ENCODE data around the gene SRRM2. TPM values are rescaled to one million over a fixed set of nuclear protein-coding genes. Genes with fewer than 3 reads are reported as not detected.

SRRM2 gene
- total RNA-seq, 1 donor from 2014 or later = 409 TPM

DNA sequence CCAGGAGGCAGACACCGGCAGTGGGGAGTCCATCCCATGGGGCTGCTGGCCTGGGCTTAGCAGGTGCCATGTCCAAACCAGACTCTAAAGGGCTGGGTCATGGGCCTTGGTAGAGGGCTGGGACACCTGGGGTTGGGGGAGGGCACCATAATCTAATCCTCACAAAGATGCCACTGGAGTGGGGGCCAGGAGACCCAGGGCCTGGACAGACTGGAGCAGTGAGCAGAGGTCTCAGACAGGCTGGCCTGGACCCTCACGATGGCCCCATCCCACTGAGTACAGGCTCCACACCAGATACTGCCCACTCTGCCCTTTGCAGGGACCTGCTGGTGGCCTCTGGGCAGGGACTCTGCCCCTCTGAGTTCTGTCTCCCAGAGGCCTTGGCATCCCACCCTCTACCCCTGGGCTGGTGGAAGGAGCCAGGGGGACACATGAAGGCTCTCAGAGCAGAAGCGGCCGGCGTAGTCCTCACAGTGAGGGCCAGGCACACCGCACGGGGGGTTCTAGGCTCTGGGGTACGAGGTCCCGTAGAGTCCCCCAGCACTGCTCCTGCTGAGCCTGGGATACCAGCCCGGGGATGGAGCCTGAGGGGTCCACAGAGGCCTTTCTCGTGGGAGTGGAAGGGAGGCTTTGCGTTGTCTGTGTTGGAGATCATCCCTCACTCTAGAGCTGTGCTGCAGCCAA is 10.0 kb upstream of the SRRM2 start:
- no peak overlapping the region for H3K27ac ChIP-seq (ENCODE audit: low read depth, low read length)
- H3K27me3 Mint-ChIP-seq (ENCODE audit: low read depth, unreplicated experiment) = peaks cover 10% of the 10 kb centered on the region
- no peak overlapping the region for H3K4me3 ChIP-seq (ENCODE audit: insufficient read depth, low read depth, low read length)
- H3K4me1 ChIP-seq (ENCODE audit: insufficient read depth, low read length) = no peaks in the 10 kb centered on the region
- no peak overlapping the region for H2AFZ ChIP-seq (ENCODE audit: low read depth, low read length)
- no peak overlapping the region for H3K4me3 Mint-ChIP-seq (ENCODE audit: unreplicated experiment)
- no peak overlapping the region for H3K4me2 ChIP-seq (ENCODE audit: low read length)
- no peaks in the 10 kb centered on the region for H4K20me1 ChIP-seq (ENCODE audit: insufficient read depth, low read length)
- no peak overlapping the region for H3K27ac Mint-ChIP-seq (ENCODE audit: unreplicated experiment)
- DNase-seq (ENCODE audit: low read depth) (no peak), FAIRE-seq (no peak)
- no peaks in the 10 kb centered on the region for H3K27me3 ChIP-seq (ENCODE audit: insufficient read depth, low read length)
- no peaks in the 10 kb centered on the region for H3K36me3 ChIP-seq (ENCODE audit: insufficient read depth, low read length)
- H3K36me3 Mint-ChIP-seq (ENCODE audit: low read depth, unreplicated experiment) = peaks cover 12% of the 10 kb centered on the region
- no peak for TF ChIP-seq CTCF (IDR thresholded peaks at IDR 0.05; ENCODE audit: insufficient read depth, low read depth, low read length)
- TF ChIP-seq EZH2 (IDR thresholded peaks at IDR 0.05; ENCODE audit: insufficient read depth, low read length) = no peak
- H3K9me3 ChIP-seq (ENCODE audit: insufficient read depth, low read depth, low read length) = no peaks in the 10 kb centered on the region
- H3K9ac ChIP-seq (ENCODE audit: low read length) = no peak overlapping the region
- no peaks in the 10 kb centered on the region for H3K4me1 Mint-ChIP-seq (ENCODE audit: low read depth, unreplicated experiment)
- no peaks in the 10 kb centered on the region for H3K9me3 Mint-ChIP-seq (ENCODE audit: unreplicated experiment)
- no peaks in the 10 kb centered on the region for H3K79me2 ChIP-seq (ENCODE audit: insufficient read depth, low read length)

- Mint-ChIP-seq H3K36me3 (ENCODE audit: low read depth, unreplicated experiment) (peaks cover 12% of the 10 kb centered on the region), H3K27ac (ENCODE audit: unreplicated experiment) (no peak overlapping the region), H3K9me3 (ENCODE audit: unreplicated experiment) (no peaks in the 10 kb centered on the region), H3K4me3 (ENCODE audit: unreplicated experiment) (no peak overlapping the region), H3K4me1 (ENCODE audit: low read depth, unreplicated experiment) (no peaks in the 10 kb centered on the region), H3K27me3 (ENCODE audit: low read depth, unreplicated experiment) (peaks cover 10% of the 10 kb centered on the region)
- DNase-seq (ENCODE audit: low read depth) (no peak), FAIRE-seq (no peak)
- no peak overlapping the region for H3K27ac ChIP-seq (ENCODE audit: low read depth, low read length)
- H3K36me3 ChIP-seq (ENCODE audit: insufficient read depth, low read length) = no peaks in the 10 kb centered on the region
- no peak overlapping the region for H3K9ac ChIP-seq (ENCODE audit: low read length)
- no peaks in the 10 kb centered on the region for H3K9me3 ChIP-seq (ENCODE audit: insufficient read depth, low read depth, low read length)
- H4K20me1 ChIP-seq (ENCODE audit: insufficient read depth, low read length) = no peaks in the 10 kb centered on the region
- no peaks in the 10 kb centered on the region for H3K4me1 ChIP-seq (ENCODE audit: insufficient read depth, low read length)
- no peaks in the 10 kb centered on the region for H3K79me2 ChIP-seq (ENCODE audit: insufficient read depth, low read length)
- H2AFZ ChIP-seq (ENCODE audit: low read depth, low read length) = no peak overlapping the region
- H3K4me2 ChIP-seq (ENCODE audit: low read length) = no peak overlapping the region
- H3K27me3 ChIP-seq (ENCODE audit: insufficient read depth, low read length) = no peaks in the 10 kb centered on the region
- H3K4me3 ChIP-seq (ENCODE audit: insufficient read depth, low read depth, low read length) = no peak overlapping the region
- TF ChIP-seq CTCF (IDR thresholded peaks at IDR 0.05; ENCODE audit: insufficient read depth, low read depth, low read length) (no peak), EZH2 (IDR thresholded peaks at IDR 0.05; ENCODE audit: insufficient read depth, low read length) (no peak)
Observed at GRCh38 chr16:2743007-2743810, 9.2 kb upstream of the SRRM2 start.

DNA sequence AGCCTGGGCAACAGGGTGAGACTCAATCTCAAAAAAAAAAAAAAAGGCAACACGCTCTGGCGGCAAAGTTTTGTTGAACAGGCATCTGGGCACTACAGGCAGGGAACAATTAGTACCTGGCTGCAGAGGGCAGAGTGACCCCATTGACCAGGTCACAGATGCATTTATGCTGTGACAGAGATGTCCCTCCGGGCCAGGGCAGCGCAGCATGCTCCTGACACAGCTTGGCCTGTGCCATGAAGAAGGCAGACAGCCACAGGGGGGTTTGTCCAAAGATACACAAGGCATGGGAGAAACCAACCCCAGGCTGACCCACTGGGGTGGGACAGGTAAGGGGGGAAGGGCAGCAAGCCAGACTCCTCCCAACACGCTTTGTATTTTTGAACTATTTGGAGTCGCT is 7.7 kb upstream of the SRRM2 start:
- Histone ChIP-seq H3K4me1 (ENCODE audit: insufficient read depth, low read length) (no peaks in the 10 kb centered on the region), H3K4me3 (ENCODE audit: insufficient read depth, low read depth, low read length) (no peak overlapping the region), H4K20me1 (ENCODE audit: insufficient read depth, low read length) (no peaks in the 10 kb centered on the region), H3K9me3 (ENCODE audit: insufficient read depth, low read depth, low read length) (no peaks in the 10 kb centered on the region), H3K9ac (ENCODE audit: low read length) (no peak overlapping the region), H3K36me3 (ENCODE audit: insufficient read depth, low read length) (no peaks in the 10 kb centered on the region), H3K4me2 (ENCODE audit: low read length) (no peak overlapping the region), H2AFZ (ENCODE audit: low read depth, low read length) (no peak overlapping the region), H3K79me2 (ENCODE audit: insufficient read depth, low read length) (no peaks in the 10 kb centered on the region), H3K27ac (ENCODE audit: low read depth, low read length) (no peak overlapping the region), H3K27me3 (ENCODE audit: insufficient read depth, low read length) (no peaks in the 10 kb centered on the region)
- TF ChIP-seq CTCF (IDR thresholded peaks at IDR 0.05; ENCODE audit: insufficient read depth, low read depth, low read length) = no peak
- TF ChIP-seq EZH2 (IDR thresholded peaks at IDR 0.05; ENCODE audit: insufficient read depth, low read length) = no peak
- H3K4me1 Mint-ChIP-seq (ENCODE audit: low read depth, unreplicated experiment) = no peaks in the 10 kb centered on the region
- peaks cover 14% of the 10 kb centered on the region for H3K36me3 Mint-ChIP-seq (ENCODE audit: low read depth, unreplicated experiment)
- no peak for FAIRE-seq
- H3K4me3 Mint-ChIP-seq (ENCODE audit: unreplicated experiment) = no peak overlapping the region
- peaks cover 10% of the 10 kb centered on the region for H3K27me3 Mint-ChIP-seq (ENCODE audit: low read depth, unreplicated experiment)
- no peaks in the 10 kb centered on the region for H3K9me3 Mint-ChIP-seq (ENCODE audit: unreplicated experiment)
- no peak overlapping the region for H3K27ac Mint-ChIP-seq (ENCODE audit: unreplicated experiment)
- no peak for DNase-seq (ENCODE audit: low read depth)
